HEK293 (cell line): ENCODE data around the gene FBXO42.

Experiments used
- CTCF ChIA-PET: fragments of 350-600 bp; formaldehyde crosslinking; extraction: SDS; loops from one replicate; lab custom pipeline; 2021; ENCODE audit warnings: antibody characterized with exemption; lab: Yijun Ruan, JAX
- POLR2A ChIA-PET: fragments of 300-600 bp; formaldehyde crosslinking; extraction: SDS; loops from one replicate; lab custom pipeline; 2020; ENCODE audit warnings: antibody characterized with exemption, inconsistent platforms; lab: Yijun Ruan, JAX
- H3K27ac ChIP-seq: fragments of 200-500 bp; sonication (Bioruptor generic); 2 replicates; pipeline ENCODE4 v1.5.1; 2014; ENCODE audit warnings: low read depth, low read length, control low read depth, inconsistent platforms; ENCODE audit errors: extremely low read depth
- H3K36me3 ChIP-seq, 2 experiments: fragments of 200-500 bp in 1 of 2; sonication (Bioruptor generic) in 1 of 2; 1 replicate in 1 of 2; 2 replicates in 1 of 2; pipeline ENCODE4 v1.5.1; 2014 to 2017; ENCODE audit warnings: inconsistent platforms in 2 of 2, low read length in 2 of 2; ENCODE audit not compliant: control insufficient read depth in 2 of 2, insufficient read depth in 1 of 2
- H3K4me1 ChIP-seq: fragments of 200-500 bp; sonication (Bioruptor generic); 2 replicates; pipeline ENCODE4 v1.5.1; 2014; ENCODE audit warnings: mild to moderate bottlenecking, low read length, inconsistent platforms; ENCODE audit not compliant: control insufficient read depth, insufficient read depth
- H3K4me3 ChIP-seq: 2 replicates; pipeline ENCODE4 v1.5.1; 2011; ENCODE audit warnings: low read depth, mild to moderate bottlenecking, control low read depth, low read length, moderate library complexity
- H3K9me3 ChIP-seq: fragments of 200-500 bp; sonication (Bioruptor generic); 2 replicates; pipeline ENCODE4 v1.5.1; 2014; ENCODE audit warnings: low read depth, low read length, inconsistent platforms; ENCODE audit not compliant: control insufficient read depth, insufficient read depth
- KLF10 ChIP-seq: fragments of 450-650 bp; IDR thresholded peaks from 2 replicates; pipeline ENCODE4 v1.5.1; 2018; ENCODE audit warnings: missing biosample characterization, mild to moderate bottlenecking, missing genetic modification characterization
- OSR2 ChIP-seq: fragments of 450-650 bp; formaldehyde crosslinking; IDR thresholded peaks from 2 replicates; pipeline ENCODE4 v1.5.1; 2016; ENCODE audit warnings: missing biosample characterization, missing genetic modification characterization
- SALL2 ChIP-seq: fragments of 450-650 bp; formaldehyde crosslinking; IDR thresholded peaks from 2 replicates; pipeline ENCODE4 v1.5.0; 2017; ENCODE audit warnings: missing biosample characterization, mild to moderate bottlenecking, missing genetic modification characterization, borderline replicate concordance
- SCRT2 ChIP-seq: fragments of 450-650 bp; formaldehyde crosslinking; IDR thresholded peaks from 2 replicates; pipeline ENCODE4 v1.5.1; 2016; ENCODE audit warnings: missing biosample characterization, missing genetic modification characterization
- ZBTB1 ChIP-seq: fragments of 450-650 bp; formaldehyde crosslinking; IDR thresholded peaks from 2 replicates; pipeline ENCODE4 v1.5.1; 2016; ENCODE audit warnings: missing biosample characterization, missing genetic modification characterization
- ZNF121 ChIP-seq: fragments of 450-650 bp; formaldehyde crosslinking; IDR thresholded peaks from 2 replicates; pipeline ENCODE4 v1.5.1; 2016; ENCODE audit warnings: missing biosample characterization, missing genetic modification characterization
- ZNF133 ChIP-seq: fragments of 450-650 bp; formaldehyde crosslinking; IDR thresholded peaks from 2 replicates; pipeline ENCODE4 v1.5.1; 2016; ENCODE audit warnings: missing biosample characterization, missing genetic modification characterization
- ZNF140 ChIP-seq: fragments of 450-650 bp; formaldehyde crosslinking; IDR thresholded peaks from 2 replicates; pipeline ENCODE4 v1.5.1; 2016; ENCODE audit warnings: missing biosample characterization, missing genetic modification characterization
- ZNF341 ChIP-seq: fragments of 450-650 bp; formaldehyde crosslinking; IDR thresholded peaks from 2 replicates; pipeline ENCODE4; 2016; ENCODE audit warnings: low read depth, missing biosample characterization, missing genetic modification characterization
- ZNF391 ChIP-seq: fragments of 450-650 bp; formaldehyde crosslinking; IDR thresholded peaks from 2 replicates; pipeline ENCODE4 v1.5.1; 2016; ENCODE audit warnings: low read depth, missing biosample characterization, missing genetic modification characterization, borderline replicate concordance
- ZNF561 ChIP-seq: fragments of 450-650 bp; IDR thresholded peaks from 2 replicates; pipeline ENCODE4 v1.5.1; 2018; ENCODE audit warnings: missing biosample characterization, missing genetic modification characterization, borderline replicate concordance
- ZNF837 ChIP-seq: fragments of 450-650 bp; formaldehyde crosslinking; IDR thresholded peaks from 2 replicates; pipeline ENCODE4 v1.5.1; 2016; ENCODE audit warnings: missing biosample characterization, missing genetic modification characterization
- TF ChIP-seq, protein P1 (sequence below): fragments of 450-650 bp; IDR thresholded peaks from 2 replicates; pipeline ENCODE4 v1.5.1; 2018; ENCODE audit warnings: missing biosample characterization, mild to moderate bottlenecking, missing genetic modification characterization
- TF ChIP-seq, protein P2 (sequence below): fragments of 450-650 bp; formaldehyde crosslinking; IDR thresholded peaks from 2 replicates; pipeline ENCODE4 v1.5.1; 2016; ENCODE audit warnings: missing biosample characterization, missing genetic modification characterization

Gene FBXO42

DNA sequence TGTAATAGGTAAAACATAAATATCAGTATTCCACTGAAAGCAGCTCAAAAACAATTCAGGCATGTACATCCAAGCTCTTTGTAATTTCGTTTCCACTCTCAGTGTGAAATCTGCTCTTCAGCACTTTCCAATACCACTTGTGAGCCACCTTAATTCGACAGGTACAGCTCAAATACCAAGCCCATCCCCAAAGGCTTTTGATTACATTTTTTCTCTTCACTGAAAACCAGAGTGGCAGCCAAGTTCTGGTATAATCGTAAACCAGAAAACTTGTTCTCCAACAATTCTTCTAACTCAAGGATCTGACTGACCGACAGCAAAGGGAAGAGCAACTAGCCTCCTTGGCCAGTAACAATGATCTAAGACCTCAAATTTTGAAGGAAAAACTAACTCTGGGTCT is 36.8 kb downstream of the FBXO42 start:
- Histone ChIP-seq H3K4me3 (no peak overlapping the region), H3K27ac (no peak overlapping the region), H3K4me1 (no peaks in the 10 kb centered on the region), H3K9me3 (no peaks in the 10 kb centered on the region), H3K36me3 (peaks cover 21 to 38% of the 10 kb centered on the region in 2 experiments; a peak in 2 of 3 replicates)
- ChIA-PET POLR2A (no interaction called here), CTCF (interaction anchor here (1.0 kb wide), 1 partner anchor 46 kb away, joined by 4 read pairs; no protein-coding TSS in a partner anchor)
- TF ChIP-seq ZNF140 (tag by site-specific recombination) (no peak), SCRT2 (0 out of 2 replicates have a peak, but pooled peaks have one; percentile 30)

DNA sequence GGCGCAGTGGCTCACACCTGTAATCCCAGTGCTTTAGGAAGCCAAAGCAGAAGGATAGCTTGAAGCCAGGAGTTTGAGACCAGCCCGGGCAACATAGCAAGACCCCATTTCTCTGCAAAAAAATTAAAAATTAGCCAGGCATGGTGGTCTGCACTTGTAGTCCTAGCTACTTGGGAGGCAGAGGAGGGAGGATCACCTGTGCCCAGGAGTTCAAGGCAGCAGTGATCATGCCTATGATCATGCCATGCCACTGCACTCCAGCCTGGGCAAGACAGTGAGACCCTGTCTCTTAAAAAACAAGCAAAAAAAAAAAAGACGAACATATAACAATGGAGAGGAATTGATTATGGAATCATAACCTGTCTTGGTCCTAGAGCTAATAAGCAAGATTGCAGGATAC is 45.1 kb downstream of the FBXO42 start:
- CTCF ChIA-PET, result interaction anchor here (0.7 to 0.8 kb wide), 2 partner anchors 10 to 1048 kb away, joined by 3 read pairs; no protein-coding TSS in a partner anchor
- Histone ChIP-seq H3K4me3 (no peak overlapping the region), H3K27ac (no peak overlapping the region), H3K4me1 (no peaks in the 10 kb centered on the region), H3K36me3 (peaks cover 66 to 78% of the 10 kb centered on the region in 2 experiments), H3K9me3 (no peaks in the 10 kb centered on the region)
- TF ChIP-seq ZNF121 (tag by site-specific recombination) (peak; percentile 80), ZNF133 (tag by site-specific recombination) (no peak)
- POLR2A ChIA-PET, result no interaction called here

DNA sequence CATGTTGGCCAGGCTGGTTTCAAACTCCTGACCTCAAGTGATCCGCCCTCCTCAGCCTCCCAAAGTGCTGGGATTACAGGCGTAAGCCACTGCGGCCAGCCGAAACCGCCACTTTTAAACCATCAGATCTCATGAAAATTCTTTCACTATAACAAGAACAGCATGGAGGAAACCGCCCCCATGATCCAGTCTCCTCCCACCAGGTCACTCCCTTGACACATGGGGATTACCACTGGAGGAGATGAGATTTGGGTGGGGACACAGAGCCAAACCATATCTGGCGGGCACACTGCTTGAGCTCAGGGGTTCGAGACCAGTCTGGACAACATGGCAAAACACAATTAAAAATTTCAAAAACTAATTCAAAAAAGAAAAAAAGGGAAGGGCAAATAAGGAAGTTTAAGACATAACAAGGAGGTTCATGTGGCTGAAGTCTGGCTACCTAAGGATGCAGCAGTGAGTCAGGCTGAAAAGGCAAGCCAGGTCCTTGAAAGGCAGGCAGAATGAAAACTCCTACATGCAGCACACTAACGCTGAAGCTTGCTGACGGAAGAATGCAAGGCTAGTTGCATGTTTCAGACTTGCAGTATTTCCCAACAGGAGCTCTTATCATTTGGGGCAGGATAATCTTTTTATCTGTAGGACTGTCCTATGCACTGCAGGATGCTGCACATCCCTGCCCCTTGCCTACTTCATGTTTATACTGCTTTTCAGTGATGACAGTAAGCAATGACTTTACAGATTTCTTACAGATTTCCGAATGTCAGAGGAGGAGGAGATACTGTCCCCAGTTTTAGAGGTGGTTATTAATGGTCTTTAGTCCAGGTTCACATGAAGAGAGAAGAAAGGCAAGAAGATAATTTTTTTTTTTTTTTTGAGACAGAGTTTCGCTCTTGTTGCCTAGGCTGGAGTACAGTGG is 49.3 kb downstream of the FBXO42 start:
- H3K9me3 ChIP-seq, result no peaks in the 10 kb centered on the region
- no peak overlapping the region for H3K27ac ChIP-seq
- no peak overlapping the region for H3K4me3 ChIP-seq
- CTCF ChIA-PET, result interaction anchor here (1.2 kb wide), 1 partner anchor 58 kb away, joined by 3 read pairs; no protein-coding TSS in a partner anchor
- TF ChIP-seq, protein P1, sequence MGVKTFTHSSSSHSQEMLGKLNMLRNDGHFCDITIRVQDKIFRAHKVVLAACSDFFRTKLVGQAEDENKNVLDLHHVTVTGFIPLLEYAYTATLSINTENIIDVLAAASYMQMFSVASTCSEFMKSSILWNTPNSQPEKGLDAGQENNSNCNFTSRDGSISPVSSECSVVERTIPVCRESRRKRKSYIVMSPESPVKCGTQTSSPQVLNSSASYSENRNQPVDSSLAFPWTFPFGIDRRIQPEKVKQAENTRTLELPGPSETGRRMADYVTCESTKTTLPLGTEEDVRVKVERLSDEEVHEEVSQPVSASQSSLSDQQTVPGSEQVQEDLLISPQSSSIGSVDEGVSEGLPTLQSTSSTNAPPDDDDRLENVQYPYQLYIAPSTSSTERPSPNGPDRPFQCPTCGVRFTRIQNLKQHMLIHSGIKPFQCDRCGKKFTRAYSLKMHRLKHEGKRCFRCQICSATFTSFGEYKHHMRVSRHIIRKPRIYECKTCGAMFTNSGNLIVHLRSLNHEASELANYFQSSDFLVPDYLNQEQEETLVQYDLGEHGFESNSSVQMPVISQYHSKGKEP (tag by site-specific recombination), result peak; percentile 46; the same call in 1 of the 2 replicates
- TF ChIP-seq, protein P2, sequence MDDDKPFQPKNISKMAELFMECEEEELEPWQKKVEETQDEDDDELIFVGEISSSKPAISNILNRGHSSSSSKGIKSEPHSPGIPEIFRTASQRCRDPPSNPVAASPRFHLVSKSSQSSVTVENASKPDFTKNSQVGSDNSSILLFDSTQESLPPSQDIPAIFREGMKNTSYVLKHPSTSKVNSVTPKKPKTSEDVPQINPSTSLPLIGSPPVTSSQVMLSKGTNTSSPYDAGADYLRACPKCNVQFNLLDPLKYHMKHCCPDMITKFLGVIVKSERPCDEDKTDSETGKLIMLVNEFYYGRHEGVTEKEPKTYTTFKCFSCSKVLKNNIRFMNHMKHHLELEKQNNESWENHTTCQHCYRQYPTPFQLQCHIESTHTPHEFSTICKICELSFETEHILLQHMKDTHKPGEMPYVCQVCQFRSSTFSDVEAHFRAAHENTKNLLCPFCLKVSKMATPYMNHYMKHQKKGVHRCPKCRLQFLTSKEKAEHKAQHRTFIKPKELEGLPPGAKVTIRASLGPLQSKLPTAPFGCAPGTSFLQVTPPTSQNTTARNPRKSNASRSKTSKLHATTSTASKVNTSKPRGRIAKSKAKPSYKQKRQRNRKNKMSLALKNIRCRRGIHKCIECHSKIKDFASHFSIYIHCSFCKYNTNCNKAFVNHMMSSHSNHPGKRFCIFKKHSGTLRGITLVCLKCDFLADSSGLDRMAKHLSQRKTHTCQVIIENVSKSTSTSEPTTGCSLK (tag by site-specific recombination), result no peak
- TF ChIP-seq ZNF837 (tag by site-specific recombination), result no peak
- TF ChIP-seq, all 188 proteins: peak for 1
- H3K4me1 ChIP-seq, result no peaks in the 10 kb centered on the region
- POLR2A ChIA-PET, result no interaction called here
- peaks cover 43 to 65% of the 10 kb centered on the region in 2 experiments; a peak in 2 of 3 replicates for H3K36me3 ChIP-seq

DNA sequence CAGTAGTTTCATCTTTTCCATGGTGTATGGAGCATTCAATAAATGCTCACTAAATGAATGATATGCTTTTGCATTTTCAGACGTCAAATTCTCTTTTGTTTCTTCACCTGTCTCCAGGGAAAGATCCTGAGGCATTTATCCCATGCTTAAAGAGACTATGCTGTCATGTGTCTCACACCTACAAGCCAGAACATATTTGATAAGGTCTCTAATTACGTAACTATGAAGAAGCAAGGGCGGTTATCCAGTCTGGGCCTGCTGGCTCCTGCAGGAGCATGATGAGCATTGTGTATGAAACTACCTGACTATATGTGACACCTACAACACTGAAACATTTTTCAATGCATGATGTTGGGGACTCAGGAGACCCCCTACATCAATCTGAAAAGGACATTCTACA is 51.8 kb downstream of the FBXO42 start:
- H3K27ac ChIP-seq, result no peak overlapping the region
- CTCF ChIA-PET, result no interaction called here
- no peaks in the 10 kb centered on the region for H3K4me1 ChIP-seq
- TF ChIP-seq ZNF341 (tag by site-specific recombination) (no peak), ZNF391 (tag by site-specific recombination) (no peak), ZNF561 (no peak), OSR2 (tag by site-specific recombination) (0 out of 2 replicates have a peak, but pooled peaks have one; percentile 25), SALL2 (no peak), ZBTB1 (no peak), KLF10 (tag by site-specific recombination) (no peak)
- TF ChIP-seq, all 188 proteins: peak for 1
- Histone ChIP-seq H3K9me3 (no peaks in the 10 kb centered on the region), H3K36me3 (peaks cover 28 to 58% of the 10 kb centered on the region in 2 experiments; a peak in 2 of 3 replicates), H3K4me3 (no peak overlapping the region)
- POLR2A ChIA-PET, result no interaction called here
